ENCODE results near the gene ARTN. TPM values are rescaled to one million over a fixed set of nuclear protein-coding genes. Genes with fewer than 3 reads are reported as not detected.

ARTN gene
- total RNA-seq, 4 donors from 2014 or later = 0.19 to 0.72 (median 0.63) TPM; not detected in 1

DNA sequence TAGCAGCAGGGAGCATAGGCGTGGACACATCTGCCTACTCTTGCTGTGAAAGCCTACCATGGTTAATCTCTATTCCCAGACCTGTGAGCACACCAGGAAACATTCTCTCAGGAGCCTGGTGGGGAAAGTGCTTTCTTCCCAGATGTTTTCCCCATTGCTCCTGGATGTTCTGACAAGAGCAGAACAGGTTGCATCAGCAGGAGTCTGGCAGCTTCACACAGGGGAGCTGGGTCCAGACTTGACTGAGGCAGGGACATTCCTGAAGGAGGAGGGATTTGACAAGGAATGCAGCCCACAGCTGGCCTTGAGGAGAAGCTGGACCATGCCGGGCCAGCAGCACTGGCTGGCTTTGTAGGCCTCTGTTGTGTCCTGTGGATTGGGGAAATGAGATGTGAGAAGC, 21.0 kb upstream of the ARTN start:
- ATAC-seq (ENCODE audit: low FRiP score) (no peak), DNase-seq (ENCODE audit: low spot score) (no peak)
- TF ChIP-seq, protein P1, sequence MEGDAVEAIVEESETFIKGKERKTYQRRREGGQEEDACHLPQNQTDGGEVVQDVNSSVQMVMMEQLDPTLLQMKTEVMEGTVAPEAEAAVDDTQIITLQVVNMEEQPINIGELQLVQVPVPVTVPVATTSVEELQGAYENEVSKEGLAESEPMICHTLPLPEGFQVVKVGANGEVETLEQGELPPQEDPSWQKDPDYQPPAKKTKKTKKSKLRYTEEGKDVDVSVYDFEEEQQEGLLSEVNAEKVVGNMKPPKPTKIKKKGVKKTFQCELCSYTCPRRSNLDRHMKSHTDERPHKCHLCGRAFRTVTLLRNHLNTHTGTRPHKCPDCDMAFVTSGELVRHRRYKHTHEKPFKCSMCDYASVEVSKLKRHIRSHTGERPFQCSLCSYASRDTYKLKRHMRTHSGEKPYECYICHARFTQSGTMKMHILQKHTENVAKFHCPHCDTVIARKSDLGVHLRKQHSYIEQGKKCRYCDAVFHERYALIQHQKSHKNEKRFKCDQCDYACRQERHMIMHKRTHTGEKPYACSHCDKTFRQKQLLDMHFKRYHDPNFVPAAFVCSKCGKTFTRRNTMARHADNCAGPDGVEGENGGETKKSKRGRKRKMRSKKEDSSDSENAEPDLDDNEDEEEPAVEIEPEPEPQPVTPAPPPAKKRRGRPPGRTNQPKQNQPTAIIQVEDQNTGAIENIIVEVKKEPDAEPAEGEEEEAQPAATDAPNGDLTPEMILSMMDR (IDR thresholded peaks at IDR 0.05) = no peak

DNA sequence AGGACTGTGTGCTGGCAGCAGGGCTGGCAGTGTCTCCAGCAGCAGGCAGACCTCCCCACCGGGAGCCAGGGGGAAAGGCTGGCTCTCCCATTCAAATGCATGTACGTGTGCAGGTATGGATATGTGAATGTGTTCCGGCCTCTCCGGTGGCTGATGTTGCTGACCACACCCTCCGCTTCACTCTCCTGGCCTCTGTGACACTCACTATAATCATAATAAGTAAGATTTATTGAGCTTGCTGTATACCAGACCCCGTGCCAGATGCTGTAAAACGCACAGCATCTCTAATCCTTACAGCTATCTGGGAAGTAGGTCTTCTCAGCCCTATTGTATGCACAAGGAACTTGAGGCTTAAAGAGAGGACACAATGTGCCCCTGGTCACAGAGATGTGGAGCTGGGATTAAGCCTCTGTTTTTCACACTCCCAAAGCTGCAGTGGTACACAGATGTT, 20.5 kb upstream of the ARTN start:
- ATAC-seq (ENCODE audit: low FRiP score) = no peak
- TF ChIP-seq, protein P1 (IDR thresholded peaks at IDR 0.05) = no peak
- DNase-seq (ENCODE audit: low spot score) = no peak

DNA sequence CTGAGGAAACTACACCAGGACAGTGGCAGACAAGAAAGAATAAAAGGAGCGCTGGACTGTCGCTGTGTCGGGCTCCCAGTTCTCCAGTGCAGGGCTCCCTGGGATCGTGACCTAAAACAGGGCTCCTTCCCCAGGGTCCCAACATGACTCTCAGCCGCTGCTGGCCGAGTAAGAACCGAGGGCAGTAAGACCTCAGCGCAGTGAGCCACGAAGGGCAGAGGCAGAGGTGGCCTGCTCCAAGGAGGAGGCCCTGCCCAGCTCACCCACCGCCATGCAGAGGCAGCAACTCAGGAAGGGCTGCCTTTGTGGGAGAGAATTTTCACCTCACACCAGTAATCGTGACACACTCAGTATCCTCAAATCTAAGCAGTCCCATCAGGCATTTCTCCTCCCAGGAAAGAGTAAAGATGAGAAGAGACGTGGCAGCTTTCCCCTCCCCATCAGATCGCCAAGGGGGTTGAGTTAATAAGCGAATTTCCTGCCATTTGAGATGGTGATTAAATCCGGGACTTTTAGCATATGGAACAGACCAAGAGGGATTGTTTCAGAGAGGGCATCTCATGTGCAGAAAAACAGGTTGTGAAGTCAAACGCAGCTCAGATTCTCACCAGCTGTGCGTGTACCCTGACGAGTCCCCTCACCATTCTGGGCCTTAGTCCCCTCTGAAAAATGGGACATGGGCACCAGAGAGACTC, 19.8 kb upstream of the ARTN start:
- DNase-seq (ENCODE audit: low spot score) (no peak), ATAC-seq (ENCODE audit: low FRiP score) (no peak)
- TF ChIP-seq, protein P1 (IDR thresholded peaks at IDR 0.05) = no peak

DNA sequence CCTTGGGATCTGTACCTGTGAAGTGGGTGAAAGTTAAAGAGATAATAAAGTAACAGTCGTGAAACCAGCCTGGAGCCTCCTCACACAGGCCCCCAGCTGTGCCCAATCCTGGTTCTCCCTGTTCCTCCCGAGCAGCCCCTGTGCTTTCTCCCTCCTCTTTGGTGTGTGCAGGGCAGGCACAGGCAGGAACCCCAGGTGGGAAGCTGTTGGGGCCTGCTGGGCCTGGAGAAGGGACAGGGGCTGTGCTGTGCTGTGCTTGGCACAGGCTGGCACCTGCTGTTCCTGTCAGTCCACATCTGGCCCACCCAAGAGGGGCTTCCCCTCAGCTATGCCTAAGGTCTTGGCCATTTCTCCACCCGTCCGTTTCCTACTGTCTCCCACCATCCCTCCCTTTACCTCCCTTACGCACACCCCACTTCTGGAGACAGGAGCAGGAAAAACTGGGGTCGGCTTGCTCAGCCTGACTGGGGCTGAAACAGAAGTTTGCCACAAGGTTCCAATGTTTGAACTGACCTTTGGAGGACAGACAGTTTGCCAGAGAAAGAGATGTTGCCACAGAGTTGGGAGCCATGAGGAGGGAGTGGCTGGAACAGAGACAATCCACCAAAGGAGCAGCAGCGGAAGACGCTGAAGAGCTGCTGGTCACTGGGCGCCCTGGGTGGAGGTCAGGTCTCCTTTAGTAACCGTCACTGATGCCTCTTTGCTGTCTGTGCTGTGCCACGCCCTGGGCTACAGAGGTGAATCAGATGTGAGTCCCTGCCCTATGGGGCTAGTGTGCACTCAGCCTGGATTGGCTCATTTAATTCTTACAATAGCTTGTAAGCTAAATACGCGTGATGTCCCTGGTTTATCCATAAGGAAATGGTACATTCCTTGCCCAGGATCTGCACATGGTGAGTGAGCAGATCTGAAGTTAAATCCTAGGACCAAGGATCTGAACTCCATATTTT, 18.8 kb upstream of the ARTN start:
- ATAC-seq (ENCODE audit: low FRiP score) (no peak), DNase-seq (ENCODE audit: low spot score) (no peak)
- TF ChIP-seq, protein P1 (IDR thresholded peaks at IDR 0.05) = no peak

DNA sequence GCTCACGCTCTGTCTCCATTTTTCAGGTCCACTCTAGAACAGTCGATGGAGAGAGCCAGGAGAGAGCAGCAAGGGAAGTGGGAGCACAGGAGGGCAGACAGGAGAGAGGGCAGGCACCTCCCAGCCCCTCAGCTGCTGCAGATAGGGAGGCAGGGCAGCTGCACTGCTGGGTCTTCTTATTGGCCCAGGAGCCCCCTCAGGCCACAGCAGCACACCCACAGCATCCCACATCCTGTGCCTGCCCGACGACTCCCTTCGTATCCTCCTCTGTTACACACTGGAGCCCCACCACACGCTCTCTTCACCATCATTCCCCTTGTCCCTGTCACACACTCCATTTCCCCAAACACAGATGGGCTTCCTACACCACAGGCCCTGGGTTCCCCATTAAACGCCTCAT, 13.7 kb upstream of the ARTN start:
- TF ChIP-seq, protein P1 (IDR thresholded peaks at IDR 0.05) = no peak

DNA sequence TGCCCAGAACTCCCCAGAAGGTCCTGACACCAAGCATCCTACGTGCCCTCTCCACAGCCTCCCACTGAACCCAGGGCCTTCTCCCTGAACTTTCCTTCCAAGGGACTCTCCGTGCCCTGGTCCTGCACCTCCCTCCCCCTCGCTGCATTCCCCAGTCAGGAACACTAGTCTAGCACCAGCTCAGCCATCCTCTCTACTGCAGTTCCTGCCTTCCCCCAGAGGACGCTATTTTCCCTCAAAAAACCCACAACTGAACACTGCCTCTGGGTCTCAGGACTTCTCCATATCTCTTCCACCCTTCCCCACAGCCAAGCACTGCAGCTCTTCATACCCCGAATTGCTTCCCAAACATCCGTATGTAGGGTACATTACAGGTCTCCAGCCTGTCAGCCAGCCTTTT, 12.6 kb upstream of the ARTN start:
- DNase-seq (ENCODE audit: low spot score) (no peak), ATAC-seq (ENCODE audit: low FRiP score) (no peak)

More for the DNA sequence above, 13.7 kb upstream of the ARTN start:
- ATAC-seq (ENCODE audit: low FRiP score) = no peak
- no peak for DNase-seq (ENCODE audit: low spot score)

More for the DNA sequence above, 12.6 kb upstream of the ARTN start:
- TF ChIP-seq, protein P1 (IDR thresholded peaks at IDR 0.05) = no peak
